CD4-positive, alpha-beta T cell treated with Interleukin-15 for 4 hours (primary cell): Measurements from ENCODE around the gene ZNF648.
"Not testable (repeated sequence)": the region's sequence is repeated elsewhere in the genome, so short reads cannot be mapped to it uniquely, and the experiment has no call there.

Source experiments
- DNase-seq: peaks from one replicate; pipeline ENCODE4 v3.0.0-alpha.2; 2020; ENCODE audit warnings: low spot score

Gene ZNF648, protein sequence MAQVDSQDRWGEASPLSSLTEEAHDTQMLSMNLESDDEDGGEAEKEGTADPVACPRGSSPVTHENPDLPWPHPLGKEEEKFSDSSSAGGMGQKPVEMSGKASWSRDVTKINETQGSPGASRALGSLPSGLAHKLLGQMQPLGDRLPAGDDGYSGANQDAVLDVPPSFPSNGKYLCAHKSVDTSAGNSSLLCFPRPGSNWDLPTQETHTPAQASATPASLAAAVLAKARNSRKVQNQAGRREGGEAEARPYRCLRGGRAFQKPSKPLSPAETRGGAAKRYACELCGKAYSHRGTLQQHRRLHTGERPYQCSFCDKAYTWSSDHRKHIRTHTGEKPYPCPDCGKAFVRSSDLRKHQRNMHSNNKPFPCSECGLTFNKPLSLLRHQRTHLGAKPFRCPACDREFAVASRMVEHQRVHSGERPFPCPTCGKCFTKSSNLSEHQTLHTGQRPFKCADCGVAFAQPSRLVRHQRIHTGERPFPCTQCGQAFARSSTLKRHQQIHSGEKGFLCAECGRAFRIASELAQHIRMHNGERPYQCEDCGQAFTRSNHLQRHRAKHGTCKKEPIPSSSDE

DNA sequence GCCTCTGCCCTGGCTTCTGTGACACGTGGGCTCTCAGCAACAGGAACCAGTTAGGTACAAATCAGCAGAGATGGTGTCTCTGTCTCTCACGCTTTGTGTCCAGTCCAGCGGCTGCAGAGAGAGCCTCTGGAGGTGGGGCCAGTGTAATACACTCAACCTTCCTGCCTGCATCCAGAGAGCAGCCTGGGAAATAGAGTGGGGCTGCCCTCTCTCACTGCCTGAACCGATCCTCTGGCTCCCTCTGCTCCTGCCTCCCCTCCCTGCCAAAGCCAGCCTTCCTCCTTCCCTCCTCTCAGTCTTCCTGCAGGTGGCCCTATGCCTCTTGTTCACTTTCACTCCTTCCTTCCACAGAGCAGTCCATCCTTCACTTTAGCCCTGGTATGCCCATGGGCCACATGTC is at the start of gene ZNF648:
Gene ZNF648, minus strand, starts transcription at position 119 of the 400 bp plus-strand sequence. CDS start 3,702 bp downstream, outside the sequence.
- DNase-seq = no peak

DNA sequence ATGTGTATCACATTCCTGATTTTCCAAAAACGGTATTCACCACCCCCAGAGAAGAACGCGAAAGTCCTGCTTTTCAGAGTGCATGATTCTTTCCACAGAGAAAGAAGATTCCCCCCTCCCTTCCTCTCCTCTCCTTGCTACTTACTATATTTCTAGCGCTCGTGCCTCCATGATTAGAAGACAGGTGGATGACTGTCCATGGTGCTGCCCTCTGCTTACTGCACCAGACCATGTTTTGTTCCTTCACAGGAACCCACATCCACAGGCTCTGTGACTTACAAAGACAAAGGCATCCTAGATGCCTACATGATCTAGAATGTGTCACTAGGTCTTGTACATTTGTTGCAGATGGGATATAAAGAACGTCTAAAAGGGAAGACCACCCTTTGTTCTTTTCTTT is 49.1 kb upstream of the ZNF648 start:
- DNase-seq = no peak

DNA sequence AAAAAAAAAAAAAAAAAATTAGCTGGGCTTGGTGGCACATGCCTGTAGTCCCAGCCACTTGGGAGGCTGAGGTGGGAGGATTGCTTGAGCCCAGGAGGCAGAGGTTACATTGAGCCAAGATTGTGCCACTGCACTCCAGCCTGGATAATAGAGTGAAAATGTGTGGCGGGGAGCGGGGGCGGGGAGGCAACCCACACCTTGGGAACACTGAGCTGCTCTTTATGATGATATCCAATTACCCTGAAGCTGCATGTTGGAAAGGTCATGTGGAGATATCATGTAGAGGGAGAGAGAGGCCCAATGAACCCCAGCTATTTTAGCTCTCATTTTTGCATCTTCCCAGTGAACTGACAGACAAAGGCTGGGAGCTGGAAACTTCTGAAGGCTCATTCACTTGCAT is 48.3 kb upstream of the ZNF648 start:
- DNase-seq = no peak

DNA sequence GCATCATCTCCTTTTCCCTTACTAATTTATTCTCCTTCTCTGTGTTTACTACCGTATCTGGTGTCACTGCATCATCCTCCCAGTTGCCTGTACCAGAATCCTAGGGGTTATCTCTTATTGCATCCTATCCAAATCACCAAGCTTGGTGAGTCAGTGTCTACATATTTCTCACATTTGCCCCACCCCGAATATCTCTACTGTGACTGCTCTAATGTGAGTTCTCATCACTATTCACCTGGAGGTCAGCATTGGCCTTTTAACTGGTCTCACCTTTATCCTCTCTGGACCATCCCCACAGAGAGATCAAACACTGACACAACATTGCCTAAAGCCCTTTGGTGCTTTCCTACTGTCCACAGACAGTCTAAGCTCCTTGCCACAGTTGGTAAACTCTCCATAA is 45.7 kb upstream of the ZNF648 start:
- no peak for DNase-seq

DNA sequence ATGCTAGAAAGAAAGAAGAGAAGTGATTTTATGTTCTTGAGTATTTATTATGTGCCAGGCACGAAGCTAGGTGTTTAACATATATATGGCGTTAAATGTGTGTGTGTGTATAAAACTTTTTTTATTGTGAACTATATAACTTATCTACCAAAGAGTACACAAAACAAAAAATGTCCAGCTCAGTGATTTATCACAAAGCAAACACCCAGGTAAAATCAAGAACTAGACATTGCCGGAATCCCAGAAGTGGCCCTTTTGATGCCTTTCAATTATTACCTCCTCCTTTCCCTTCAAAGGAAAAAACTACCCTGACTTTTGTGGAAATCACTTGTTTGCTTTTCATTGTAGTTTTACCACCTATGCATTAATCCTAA is 40.5 kb upstream of the ZNF648 start:
- DNase-seq = no peak

DNA sequence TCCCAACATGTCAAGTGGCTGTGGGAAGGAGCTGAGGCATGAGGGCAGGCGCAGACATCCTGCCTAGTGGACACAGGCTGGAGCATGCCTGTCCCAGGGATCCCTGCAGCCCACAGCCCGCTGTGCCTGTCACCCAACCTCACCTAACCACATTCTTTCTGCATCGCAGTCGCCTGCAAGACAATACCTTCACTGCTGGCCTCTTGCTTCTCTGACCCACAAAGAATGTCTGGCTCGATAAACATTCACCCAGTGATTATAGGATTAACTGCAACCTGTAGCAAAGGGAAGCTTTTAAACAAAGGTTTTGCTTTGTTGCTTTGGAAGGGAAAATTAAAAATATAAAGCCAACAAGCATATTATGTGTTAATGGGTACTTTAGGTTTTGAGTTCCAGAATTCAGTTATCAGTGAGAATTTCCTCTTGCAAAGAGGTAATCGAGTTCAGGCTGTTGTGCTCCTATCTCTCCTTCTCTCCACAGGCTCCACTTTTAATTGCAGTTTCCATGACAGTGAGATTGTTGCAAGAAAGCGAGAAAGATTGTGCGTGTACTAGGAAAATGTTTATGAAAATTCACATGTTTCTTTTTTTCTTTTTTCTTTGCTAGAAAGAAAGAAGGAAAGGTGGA is 40.0 kb upstream of the ZNF648 start:
- no peak for DNase-seq

- no peak for DNase-seq
These were observed 36.8 kb upstream of the ZNF648 start for GRCh38 chr1:182098301-182098700.

DNA sequence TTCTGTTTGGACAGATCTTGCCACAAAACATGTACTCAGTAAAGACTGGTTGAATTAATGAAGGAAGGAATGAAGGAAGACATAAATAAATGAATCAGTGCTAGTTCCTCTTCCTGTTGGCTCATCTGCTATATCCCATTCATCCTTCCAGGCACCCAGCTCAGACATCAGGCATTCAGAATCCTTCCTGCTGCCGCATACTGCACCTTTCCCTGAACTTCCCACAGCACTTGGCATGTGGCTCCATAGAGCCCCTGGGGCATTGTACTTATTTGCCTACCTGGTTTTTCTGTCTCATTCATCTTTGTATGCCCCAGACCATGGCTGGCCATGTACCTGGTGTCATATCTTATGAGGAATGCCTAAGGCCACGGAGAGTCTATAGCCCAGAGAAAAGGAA is 34.4 kb upstream of the ZNF648 start:
- DNase-seq = no peak

DNA sequence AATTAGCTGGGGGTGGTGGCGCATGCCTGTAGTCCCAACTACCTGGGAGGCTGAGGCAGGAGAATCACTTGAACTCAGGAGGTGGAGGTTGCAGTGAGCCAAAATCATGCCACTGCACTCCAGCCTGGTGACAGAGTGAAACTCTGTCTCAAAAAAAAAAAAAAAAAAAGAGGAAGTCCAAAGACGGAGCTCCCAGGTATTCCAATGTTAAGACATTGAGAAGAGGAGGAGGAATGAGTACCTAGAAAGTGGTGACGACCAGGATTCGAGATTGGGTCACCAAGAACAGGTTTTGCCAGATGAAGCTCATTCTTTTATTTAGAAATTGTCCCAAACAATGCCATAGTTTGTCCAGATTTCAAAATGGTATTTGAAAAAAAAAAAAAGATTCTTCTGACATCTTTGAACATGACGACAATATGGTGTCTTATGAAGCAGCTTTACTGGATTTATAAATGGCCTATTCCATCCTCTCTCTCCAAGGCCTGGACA is 33.0 kb upstream of the ZNF648 start:
- not testable (repeated sequence) for DNase-seq

- DNase-seq = no peak
These were observed 32.3 kb upstream of the ZNF648 start for GRCh38 chr1:182093781-182094180.

- no peak for DNase-seq
These were observed 30.8 kb upstream of the ZNF648 start for GRCh38 chr1:182092336-182092735.

- no peak for DNase-seq
These were observed 29.6 kb upstream of the ZNF648 start for GRCh38 chr1:182091083-182091482.

GRCh38 chr1:182087719-182088350 is 26.3 kb upstream of the ZNF648 start:
- DNase-seq = no peak

DNA sequence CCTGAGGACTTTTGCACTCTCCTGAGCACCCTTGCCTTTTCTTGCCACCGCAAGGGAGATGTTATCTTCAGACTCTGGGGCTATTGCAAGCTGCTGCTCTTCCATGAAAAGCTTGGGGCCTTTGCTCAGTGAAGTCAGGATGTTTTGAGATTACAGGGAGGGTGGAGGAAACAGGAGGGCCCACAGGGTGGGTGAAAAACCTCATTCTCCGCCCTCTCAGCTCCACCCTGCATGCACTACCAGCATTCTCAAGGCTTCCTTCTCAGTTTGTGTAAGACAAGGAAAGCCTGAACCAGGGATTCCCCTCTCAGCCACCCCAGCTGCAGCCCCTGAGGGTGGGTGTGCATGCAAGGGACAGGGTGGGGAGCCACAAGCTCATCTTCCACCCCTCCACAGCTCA is 25.8 kb upstream of the ZNF648 start:
- DNase-seq = no peak

DNA sequence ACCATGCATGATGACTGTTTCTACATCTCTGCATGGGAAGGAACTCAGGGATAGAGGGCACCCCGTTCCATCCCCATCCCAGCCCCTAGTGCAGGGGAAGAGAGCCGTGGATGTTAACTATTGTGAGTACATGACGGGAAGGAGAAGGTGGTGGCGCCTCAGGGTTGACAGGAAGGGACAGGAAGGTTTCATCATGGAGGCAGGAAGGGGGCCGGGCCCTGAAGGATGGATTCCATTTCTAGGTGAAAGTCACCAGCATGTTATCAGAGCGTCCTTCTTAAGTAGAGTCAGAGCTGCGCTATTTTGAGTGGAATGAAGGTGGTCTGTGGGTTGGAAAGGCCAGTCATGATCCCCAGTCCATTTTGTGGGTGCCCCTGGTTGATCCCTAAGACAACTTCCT is 25.1 kb upstream of the ZNF648 start:
- DNase-seq = no peak

DNA sequence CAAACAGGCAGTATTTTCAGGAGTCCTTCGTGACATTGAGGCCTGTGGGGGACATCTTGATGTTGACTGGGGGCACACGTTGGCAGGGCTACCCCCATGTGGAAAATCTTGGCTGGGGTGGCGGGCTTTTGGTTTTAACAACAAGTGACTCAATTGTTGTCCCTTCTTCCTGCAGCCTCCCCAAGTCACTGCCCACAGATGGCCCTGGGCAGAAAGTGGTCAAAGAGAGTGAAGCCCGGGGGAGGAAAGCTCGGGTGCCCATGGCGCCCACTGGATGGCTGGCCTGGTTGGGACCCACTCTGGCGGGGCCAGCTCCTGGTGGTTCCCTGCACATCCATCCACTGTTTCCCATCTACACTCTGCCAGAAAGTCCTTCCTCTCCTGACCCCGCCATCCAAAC is 24.6 kb upstream of the ZNF648 start:
- DNase-seq = no peak

DNA sequence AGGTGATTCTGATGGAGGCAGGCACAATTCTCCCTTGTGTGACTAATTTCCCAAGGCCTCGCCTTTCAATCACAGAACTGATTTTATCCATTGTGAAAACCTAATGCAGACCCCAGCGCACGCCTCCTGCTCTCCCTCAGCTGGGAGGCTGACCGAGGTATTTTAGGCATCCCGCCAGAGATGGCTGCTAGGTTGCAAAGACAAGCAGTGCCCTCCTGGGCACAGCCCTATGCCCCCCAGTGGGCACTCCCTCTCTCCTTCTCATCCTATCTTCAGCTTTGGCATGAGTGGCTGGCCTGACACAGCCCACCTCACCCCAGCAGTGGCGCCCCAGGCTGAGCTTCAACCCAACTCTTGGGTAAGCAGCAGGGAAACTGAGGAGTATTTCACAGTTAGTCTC is 24.2 kb upstream of the ZNF648 start:
- no peak for DNase-seq

DNA sequence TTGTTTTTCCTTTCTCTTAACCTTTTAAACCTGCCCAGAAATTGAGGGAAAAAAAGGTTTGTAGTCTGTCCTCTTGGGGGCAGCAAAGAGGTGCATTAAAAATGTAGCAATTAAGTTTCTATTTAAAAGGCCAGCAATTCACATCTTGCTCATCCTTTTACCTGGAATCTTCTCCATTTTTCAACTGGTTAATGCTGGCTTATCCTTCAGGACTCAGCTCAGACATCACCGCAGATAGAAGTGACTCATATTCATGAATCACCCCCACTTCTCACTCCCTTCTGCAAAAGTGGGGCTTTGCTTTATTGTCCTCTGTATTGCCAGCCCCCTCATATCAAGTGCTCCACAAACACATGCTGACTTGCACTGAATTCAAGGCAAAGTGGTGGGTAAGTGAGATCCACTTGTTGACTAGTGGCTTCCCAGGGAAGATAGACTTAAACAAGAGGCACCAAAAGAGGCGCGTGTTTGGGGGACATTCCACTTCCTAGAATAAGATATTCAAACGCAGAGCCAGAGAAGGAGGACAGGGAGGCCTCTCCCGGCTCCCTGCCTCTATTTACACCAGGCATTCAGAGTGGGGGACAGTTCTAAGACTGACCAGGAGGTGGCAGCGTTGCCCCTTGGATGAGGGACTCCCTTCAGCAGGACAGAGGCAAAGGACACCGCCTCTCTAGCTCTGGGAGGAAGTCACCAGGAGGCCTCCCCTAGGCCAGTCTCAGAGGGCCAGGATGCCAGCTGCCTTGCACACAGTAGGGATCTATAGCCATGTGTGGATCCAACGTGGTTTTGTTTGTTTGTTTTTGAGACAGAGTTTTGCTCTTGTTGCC is 23.2 kb upstream of the ZNF648 start:
- peak; percentile 72 for DNase-seq

- no peak for DNase-seq
These were observed 22.5 kb upstream of the ZNF648 start for GRCh38 chr1:182083851-182084486.

GRCh38 chr1:182080955-182081582 is 19.6 kb upstream of the ZNF648 start:
- DNase-seq = no peak

DNA sequence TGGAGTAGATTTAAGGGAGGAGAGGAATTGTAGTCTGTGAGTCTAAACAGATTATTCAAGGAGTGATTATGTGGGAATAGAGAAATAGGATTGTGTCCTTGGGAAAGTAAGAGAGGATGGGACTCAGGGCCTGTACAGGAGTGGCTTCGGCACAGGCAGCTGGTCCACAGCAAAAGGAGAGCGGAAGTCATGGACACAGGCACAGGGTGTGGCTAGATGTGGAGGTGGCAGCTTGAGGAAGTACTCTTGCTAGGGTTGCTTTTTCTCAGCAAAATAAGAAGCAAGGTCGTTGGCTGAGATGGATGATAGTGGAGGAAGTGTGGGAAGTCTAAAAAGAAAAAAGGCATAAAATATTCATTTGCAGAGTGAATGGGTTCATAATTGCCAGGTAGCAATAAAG is 18.5 kb upstream of the ZNF648 start:
- DNase-seq = no peak
